Smooth muscle cell of the brain vasculature (primary cell): ENCODE measurements around the gene ANKIB1.

Source experiments
- DNase-seq: peaks from one replicate; pipeline ENCODE4 v3.0.0-alpha.2; 2012; ENCODE audit warnings: low read depth, low spot score

The ANKIB1 gene

DNA sequence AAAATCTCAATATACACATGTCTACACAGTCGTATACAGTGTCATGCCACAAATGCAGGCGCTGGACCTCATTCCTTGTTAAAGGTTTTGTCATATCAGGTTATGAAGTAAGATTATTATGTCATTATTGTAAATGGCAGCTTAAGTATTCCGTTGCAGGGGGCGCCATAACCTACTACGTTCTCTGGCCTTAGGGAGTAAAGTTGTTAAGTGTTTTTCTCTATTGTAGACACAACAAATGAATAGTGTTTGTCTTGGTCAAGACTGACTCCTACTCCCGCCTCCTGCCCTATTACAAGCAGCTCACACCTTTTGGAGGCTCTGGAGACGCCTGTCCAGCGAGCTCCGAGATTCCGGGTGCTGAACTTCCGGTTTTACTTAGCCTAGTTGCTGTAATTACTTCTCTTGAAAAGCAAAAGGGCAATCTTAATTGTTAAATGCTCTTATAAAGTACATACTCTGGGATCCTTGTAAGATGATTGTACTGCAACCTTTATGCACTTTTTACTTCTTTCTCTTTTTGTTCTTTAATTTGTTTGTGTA lies 202.5 kb downstream of the ANKIB1 start:
- DNase-seq: no peak
